Stomach smooth muscle (tissue), 2 donors: ENCODE measurements around the gene BCL2L15.

Source experiments
- H3K27ac ChIP-seq: one replicate; pipeline ENCODE4 v1.7.0; 2013; ENCODE audit warnings: mild to moderate bottlenecking, low read length, inconsistent platforms
- H3K27me3 ChIP-seq, 2 donors: one replicate each; pipeline ENCODE4 v1.7.0; 2013; ENCODE audit warnings: low read length in 2 of 2; ENCODE audit not compliant: insufficient read depth in 2 of 2, control insufficient read depth in 1 of 2
- H3K36me3 ChIP-seq, 2 donors: one replicate each; pipeline ENCODE4 v1.7.0; 2013; ENCODE audit warnings: low read length in 2 of 2; ENCODE audit not compliant: control insufficient read depth in 2 of 2, insufficient read depth in 2 of 2
- H3K4me1 ChIP-seq: one replicate; pipeline ENCODE4 v1.7.0; 2013; ENCODE audit warnings: low read length; ENCODE audit not compliant: control insufficient read depth, insufficient read depth
- H3K4me3 ChIP-seq, 2 donors: one replicate each; pipeline ENCODE4 v1.7.0; 2013; ENCODE audit warnings: low read length in 2 of 2
- H3K9ac ChIP-seq, 2 donors: one replicate each; pipeline ENCODE4 v1.7.0; 2013; ENCODE audit warnings: low read length in 2 of 2, mild to moderate bottlenecking in 1 of 2
- H3K9me3 ChIP-seq, 2 donors: one replicate each; pipeline ENCODE4 v1.7.0; 2013; ENCODE audit warnings: low read length in 2 of 2; ENCODE audit not compliant: control insufficient read depth in 2 of 2
- donor health status: healthy.
- donor health status: Pancreatic carcinoma.

BCL2L15 gene

DNA sequence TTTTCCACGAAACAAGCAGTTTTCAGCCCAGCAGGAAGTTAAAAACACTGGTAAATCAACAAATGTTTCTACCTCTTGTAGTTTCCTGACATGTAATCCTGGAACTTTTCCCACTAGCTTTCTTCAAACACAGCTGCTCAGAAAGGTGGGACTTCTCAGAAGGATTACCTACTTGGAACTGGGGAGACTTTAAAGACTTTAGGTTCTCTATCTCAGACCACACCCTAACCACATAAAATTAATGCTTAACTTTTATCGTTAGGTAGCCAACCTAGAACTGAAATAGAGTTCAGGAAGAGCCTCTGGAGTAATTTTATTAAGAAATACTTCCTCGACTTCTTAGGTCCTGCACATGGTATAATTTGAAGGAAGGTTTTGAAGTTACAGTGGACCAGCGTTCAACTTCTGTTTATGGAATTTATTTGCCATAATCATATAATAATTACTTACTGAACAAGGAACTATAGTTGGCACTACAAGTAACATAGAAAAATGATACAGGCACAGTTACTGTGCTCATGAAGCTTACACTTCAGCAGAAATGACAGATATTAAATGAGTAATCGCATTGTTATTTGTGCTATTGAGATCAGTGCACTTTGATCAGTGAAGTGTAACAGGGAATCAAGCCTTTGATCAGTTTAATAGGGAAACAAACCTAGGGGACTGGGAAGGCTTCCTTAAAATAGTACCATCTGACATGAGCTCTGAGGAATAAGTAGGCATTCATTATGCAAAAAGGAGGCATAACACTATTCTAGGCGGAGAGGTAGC is at the start of gene BCL2L15:
TSS of gene BCL2L15 (minus strand) at position 180 of the 774 bp plus-strand sequence. CDS start 206 bp downstream, outside the sequence.
- Histone ChIP-seq H3K9me3 (no peaks in the 10 kb centered on the region), H3K27me3 (no peaks in the 10 kb centered on the region), H3K4me3 (no peak within 1 kb of the TSS), H3K4me1 (no peaks in the 10 kb centered on the region), H3K36me3 (no peaks in the 10 kb centered on the region), H3K9ac (no peak within 1 kb of the TSS), H3K27ac (no peak within 1 kb of the TSS)

DNA sequence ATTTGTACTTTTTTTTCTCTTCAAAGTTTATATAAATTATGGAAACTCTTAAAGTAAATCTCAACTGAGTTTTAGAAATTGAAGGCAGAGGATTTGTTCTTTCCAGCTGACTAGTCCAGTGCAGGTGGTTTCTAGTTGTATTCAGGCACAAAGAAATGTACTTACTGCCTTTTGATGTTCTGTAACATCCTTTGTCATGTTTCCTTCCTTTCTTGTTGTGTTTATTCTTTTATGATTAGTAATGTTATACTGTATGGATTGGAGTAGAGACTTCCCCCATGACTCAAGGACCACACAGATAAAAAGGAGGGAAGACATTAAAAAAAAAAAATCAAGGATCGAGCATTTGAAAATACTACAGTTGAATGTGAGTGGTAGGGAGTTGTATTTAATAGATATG is 49.8 kb upstream of the BCL2L15 start:
- H3K4me1 ChIP-seq = peaks cover 5% of the 10 kb centered on the region
- no peaks in the 10 kb centered on the region for H3K27me3 ChIP-seq
- no peak overlapping the region for H3K4me3 ChIP-seq
- H3K9me3 ChIP-seq = no peaks in the 10 kb centered on the region
- no peak overlapping the region for H3K9ac ChIP-seq
- H3K36me3 ChIP-seq = peaks cover 10 to 11% of the 10 kb centered on the region in 2 donors
- no peak overlapping the region for H3K27ac ChIP-seq

DNA sequence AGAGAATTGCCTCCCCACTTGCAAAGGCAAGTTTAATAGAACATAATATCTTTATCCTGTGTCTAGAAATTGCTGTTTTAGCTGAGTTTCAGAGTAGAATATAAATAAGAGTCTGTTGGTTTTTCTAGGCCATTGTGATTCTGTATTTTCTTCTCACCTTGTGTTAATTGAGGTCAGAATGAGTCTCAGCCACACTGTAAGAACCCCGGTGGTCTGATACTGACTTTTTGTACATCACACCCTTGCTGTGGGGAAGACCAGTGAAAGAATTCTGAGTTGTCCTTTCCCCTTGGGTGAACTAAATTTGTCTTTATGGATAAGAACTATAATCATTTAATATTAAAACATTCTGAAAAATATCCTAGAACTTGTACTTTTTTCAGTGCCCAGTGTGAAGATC is 48.6 kb upstream of the BCL2L15 start:
- H3K4me3 ChIP-seq = no peak overlapping the region
- no peaks in the 10 kb centered on the region for H3K27me3 ChIP-seq
- H3K9me3 ChIP-seq = no peaks in the 10 kb centered on the region
- H3K36me3 ChIP-seq = peaks cover 6% of the 10 kb centered on the region in 2 donors
- no peak overlapping the region for H3K9ac ChIP-seq
- H3K4me1 ChIP-seq = peaks cover 5% of the 10 kb centered on the region
- H3K27ac ChIP-seq = no peak overlapping the region

DNA sequence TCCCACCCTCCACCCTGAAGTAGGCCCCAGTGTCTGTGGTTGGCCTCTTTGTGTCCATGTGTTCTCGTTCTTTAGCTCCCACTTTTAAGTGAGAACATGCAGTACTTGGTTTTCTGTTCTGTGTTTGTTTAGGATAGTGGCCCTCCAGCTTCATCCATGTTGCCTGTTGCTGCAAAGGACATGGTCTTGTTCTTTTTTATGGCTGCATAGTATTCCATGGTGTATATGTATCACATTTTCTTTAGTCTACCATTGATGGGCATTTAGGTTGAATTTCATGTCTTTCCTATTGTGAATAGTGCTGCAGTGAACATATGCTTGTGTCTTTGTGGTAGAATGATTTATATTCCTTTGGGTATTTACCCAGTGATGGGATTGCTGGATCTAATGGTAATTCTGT is 47.8 kb upstream of the BCL2L15 start:
- no peaks in the 10 kb centered on the region for H3K36me3 ChIP-seq
- no peak overlapping the region for H3K27ac ChIP-seq
- H3K9me3 ChIP-seq = no peaks in the 10 kb centered on the region
- H3K4me3 ChIP-seq = no peak overlapping the region
- H3K9ac ChIP-seq = no peak overlapping the region
- H3K27me3 ChIP-seq = no peaks in the 10 kb centered on the region
- peaks cover 5% of the 10 kb centered on the region for H3K4me1 ChIP-seq

DNA sequence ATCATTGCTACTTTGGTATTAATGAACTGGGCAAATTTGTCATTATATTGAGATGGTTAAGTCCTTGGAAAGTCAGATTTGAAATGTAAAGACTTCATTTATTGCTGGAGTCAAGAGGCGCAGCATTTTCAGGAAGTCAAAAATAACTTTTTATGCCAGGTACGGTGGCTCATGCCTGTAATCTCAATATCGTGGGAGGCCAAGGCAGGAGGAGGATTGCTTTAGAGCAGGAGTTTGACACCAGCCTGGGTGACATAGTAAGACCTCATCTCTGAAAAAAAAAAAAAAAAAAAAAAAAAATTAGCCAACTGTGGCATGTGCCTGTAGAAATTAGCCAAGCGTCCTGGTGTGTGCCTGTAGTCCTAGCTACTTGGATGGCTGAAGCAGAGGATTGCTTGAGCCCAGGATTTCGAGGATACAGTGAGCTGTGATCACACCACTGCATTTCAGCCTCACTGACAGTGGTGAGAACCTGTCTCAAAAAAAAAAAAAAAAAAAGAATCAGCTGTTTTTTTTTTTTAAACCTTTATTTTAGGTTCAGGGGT is 47.2 kb upstream of the BCL2L15 start:
- Histone ChIP-seq H3K4me3 (no peak overlapping the region), H3K36me3 (no peaks in the 10 kb centered on the region), H3K27ac (no peak overlapping the region), H3K4me1 (peaks cover 5% of the 10 kb centered on the region), H3K9ac (no peak overlapping the region), H3K9me3 (no peaks in the 10 kb centered on the region), H3K27me3 (no peaks in the 10 kb centered on the region)

DNA sequence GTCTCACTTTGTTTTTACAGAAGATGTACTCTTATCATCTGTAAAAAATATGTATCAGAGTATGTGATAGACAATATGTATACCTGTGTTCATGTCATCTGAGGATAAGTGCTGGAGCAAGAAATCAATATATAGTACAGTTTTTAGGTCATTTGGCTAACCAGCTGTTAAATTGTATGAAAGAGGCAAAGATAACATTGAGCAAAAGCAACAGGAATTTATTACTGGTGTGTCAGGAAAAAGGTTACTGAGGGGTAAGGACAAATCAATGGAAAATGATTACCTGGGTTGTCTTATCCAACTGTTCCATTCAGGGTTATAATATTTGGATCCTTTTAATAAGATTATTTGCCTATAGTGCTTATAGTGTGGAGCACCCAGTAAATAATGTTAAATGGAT is 46.6 kb upstream of the BCL2L15 start:
- Histone ChIP-seq H3K36me3 (no peaks in the 10 kb centered on the region), H3K4me3 (no peak overlapping the region), H3K4me1 (peaks cover 5% of the 10 kb centered on the region), H3K27ac (no peak overlapping the region), H3K9me3 (no peaks in the 10 kb centered on the region), H3K27me3 (no peaks in the 10 kb centered on the region), H3K9ac (no peak overlapping the region)

DNA sequence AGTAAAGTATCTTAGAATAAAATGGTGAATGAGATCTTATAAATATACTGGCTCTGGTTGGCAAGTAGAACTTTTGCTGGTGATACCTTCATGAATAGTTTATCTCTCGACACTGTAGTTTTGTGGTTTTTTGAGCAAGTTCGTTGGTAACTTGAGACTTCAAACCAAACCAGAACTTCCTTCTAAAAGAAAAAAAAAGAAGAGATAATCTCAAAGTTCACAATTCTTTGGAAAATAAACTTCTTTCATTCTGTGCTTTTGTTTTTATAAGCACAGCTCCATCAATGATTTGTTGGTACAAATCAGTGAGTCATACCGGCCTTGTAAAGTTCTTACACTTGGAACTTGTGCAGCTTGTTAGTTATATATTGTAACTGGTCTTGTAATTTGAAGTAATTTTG is 44.1 kb upstream of the BCL2L15 start:
- H3K36me3 ChIP-seq = no peaks in the 10 kb centered on the region
- peak overlapping the region; percentile 97 for H3K27ac ChIP-seq

DNA sequence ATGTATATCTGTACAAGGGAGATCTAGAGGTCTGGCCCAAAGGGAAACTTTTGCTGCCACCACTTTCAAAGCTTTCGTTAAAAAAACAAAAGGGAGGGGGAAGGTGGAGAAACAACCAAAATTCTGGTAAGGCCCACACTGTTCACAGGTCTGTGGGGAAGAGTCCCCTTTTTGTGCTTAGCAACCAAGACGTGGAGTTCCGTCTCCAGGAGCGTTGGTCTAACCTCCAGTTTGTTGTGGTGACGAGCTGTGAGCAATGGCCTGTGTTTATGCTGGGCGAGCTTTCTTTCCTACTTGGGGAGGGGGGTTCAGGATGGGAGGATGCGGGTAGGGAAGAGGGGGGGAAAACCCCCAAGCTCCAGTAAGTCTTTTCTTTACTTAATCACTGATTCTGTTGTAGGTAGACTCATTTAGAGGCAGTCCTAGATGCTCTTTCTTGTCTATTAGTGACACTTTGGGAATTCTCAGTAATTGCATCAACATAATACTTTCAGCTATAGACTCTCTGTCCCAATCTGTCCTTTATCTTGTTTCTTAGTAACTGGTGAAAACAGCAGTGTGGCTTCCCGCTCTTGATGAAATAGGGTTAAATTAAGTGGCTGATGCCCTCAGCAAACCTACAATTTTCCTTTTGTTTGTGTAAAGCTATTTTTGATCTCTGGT is 43.2 kb upstream of the BCL2L15 start:
- no peaks in the 10 kb centered on the region for H3K27me3 ChIP-seq
- peak overlapping the region; percentile 97 for H3K27ac ChIP-seq
- no peaks in the 10 kb centered on the region for H3K9me3 ChIP-seq
- no peaks in the 10 kb centered on the region for H3K36me3 ChIP-seq
- H3K4me3 ChIP-seq = peak overlapping the region; percentile 65 to 98
- H3K9ac ChIP-seq = peak overlapping the region; percentile 73 to 93
- H3K4me1 ChIP-seq = peaks cover 10% of the 10 kb centered on the region

More for the DNA sequence above, 44.1 kb upstream of the BCL2L15 start:
- Histone ChIP-seq H3K9me3 (no peaks in the 10 kb centered on the region), H3K4me1 (peaks cover 10% of the 10 kb centered on the region), H3K9ac (peak overlapping the region in 1 of 2 donors; percentile 73), H3K27me3 (no peaks in the 10 kb centered on the region), H3K4me3 (peak overlapping the region; percentile 65 to 98)

DNA sequence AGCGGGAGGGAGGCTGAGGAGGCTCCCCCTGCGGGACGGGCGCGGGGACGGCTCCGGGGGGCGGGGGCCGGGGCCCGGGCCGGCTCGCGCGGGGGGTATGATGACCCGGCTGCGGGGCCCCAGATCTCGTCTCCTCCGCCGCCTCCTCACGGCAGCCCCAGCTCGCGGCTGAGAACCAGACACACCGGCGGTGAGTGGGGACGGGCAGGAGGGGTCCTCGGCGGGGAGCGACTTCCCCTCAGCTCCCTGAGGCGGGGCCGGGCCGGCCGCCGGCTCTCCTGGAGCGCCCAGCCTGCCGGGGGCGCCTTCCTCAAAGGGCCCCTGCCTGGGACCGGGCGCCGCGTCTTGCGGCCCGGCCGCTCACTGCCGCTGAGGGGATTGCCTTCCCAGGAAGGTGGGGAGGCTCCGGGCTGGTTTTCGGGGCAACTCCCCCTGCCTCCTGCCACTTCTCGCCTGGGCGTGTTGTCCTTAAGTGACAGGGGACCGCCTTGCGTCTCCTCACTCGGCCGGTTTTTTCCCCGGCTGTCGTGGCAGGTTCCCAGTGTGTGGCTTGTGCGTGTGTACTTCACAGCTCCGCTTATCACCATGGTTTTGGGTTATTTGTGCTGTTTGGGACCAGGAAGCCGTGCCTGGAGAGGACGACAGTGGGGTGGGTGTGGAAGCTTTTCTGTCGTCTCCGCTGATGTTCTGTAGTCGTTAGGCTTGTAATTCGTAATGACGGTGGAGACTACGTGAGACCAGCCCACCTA is 42.5 kb upstream of the BCL2L15 start:
- Histone ChIP-seq H3K9me3 (no peaks in the 10 kb centered on the region), H3K27me3 (no peaks in the 10 kb centered on the region), H3K27ac (peak overlapping the region; percentile 97), H3K4me3 (peak overlapping the region; percentile 65 to 98), H3K36me3 (no peaks in the 10 kb centered on the region), H3K9ac (peak overlapping the region; percentile 73 to 93), H3K4me1 (peaks cover 10% of the 10 kb centered on the region)

DNA sequence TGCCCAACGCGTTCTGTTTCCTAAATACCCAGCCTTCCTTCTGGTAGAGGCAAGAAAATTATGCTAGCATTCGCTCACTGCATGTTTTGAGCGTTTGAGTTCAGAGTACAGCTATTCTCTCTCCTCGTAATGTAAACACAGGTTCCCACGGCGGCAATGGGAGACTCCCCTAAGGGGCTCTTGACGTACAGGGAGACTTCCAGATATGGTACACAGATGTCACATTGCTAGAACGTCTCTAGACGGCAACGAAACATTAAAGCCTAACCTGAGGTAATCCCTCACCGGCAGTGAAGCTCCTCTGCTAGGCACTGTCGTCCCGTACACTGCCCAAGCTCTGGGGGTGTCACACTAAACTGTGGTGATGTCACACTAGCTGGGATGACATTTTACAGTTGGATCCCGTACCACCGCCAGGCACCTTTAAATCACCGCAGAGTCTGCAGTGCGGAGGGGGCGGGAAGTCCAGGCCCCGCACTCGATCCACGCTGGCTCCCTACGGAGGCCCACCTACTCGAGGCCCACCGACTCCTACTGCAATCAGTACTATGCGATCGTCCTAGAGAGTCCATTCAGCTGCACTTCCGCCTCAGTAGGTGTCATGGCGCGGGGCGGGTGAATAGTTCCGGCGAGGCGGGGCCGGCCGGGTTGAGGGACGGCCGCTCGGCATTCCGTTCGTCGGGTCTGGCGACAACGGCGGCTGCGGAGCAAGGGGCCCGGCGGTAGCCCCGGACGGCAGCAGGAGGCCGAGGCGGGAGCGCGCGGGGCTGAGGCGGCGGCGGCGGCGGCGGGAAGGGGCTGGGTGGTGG is 41.8 kb upstream of the BCL2L15 start, which contains the start of gene HIPK1:
TSS of gene HIPK1 (plus strand) at position 384 of the 809 bp plus-strand sequence.
- no peaks in the 10 kb centered on the region for H3K9me3 ChIP-seq
- H3K27ac ChIP-seq = peak within 1 kb of the TSS; percentile 97
- peaks cover 10% of the 10 kb centered on the region for H3K4me1 ChIP-seq
- H3K36me3 ChIP-seq = no peaks in the 10 kb centered on the region
- H3K27me3 ChIP-seq = no peaks in the 10 kb centered on the region
- peak within 1 kb of the TSS; percentile 97 to 98 for H3K4me3 ChIP-seq
- H3K9ac ChIP-seq = peak within 1 kb of the TSS; percentile 97 to 98
